HG03175 (cell line): ENCODE data around the gene SMTNL2.
A peak's percentile ranks its signal among the peaks of the same experiment; 100 is the strongest.

Experiments used
- ATAC-seq: cut with Tn5 transposase; IDR thresholded peaks from one replicate; pipeline ENCODE4 v1.9.1; 2021; ENCODE audit warnings: mild to moderate bottlenecking, moderate library complexity; ENCODE audit not compliant: unreplicated experiment

SMTNL2 gene

GRCh38 chr17:4544951-4545216, 39.4 kb upstream of the SMTNL2 start:
- ATAC-seq, result no peak

- ATAC-seq, result no peak
These were observed 38.9 kb upstream of the SMTNL2 start for GRCh38 chr17:4545217-4545951.

GRCh38 chr17:4547118-4547906, 37.0 kb upstream of the SMTNL2 start:
- no peak for ATAC-seq

- no peak for ATAC-seq
These were observed 36.3 kb upstream of the SMTNL2 start for GRCh38 chr17:4548061-4548461.

- no peak for ATAC-seq
These were observed 35.4 kb upstream of the SMTNL2 start for GRCh38 chr17:4548721-4549531.

GRCh38 chr17:4549781-4550533, 34.4 kb upstream of the SMTNL2 start:
- ATAC-seq, result no peak

GRCh38 chr17:4550534-4551039, 33.7 kb upstream of the SMTNL2 start:
- ATAC-seq, result no peak

- ATAC-seq, result no peak
These were observed 33.2 kb upstream of the SMTNL2 start for GRCh38 chr17:4551141-4551540.

- ATAC-seq, result no peak
These were observed 32.4 kb upstream of the SMTNL2 start for GRCh38 chr17:4551796-4552525.

- ATAC-seq, result no peak
These were observed 30.7 kb upstream of the SMTNL2 start for GRCh38 chr17:4553669-4554068.

GRCh38 chr17:4554441-4554996, 29.8 kb upstream of the SMTNL2 start:
- peak; percentile 3 for ATAC-seq

- ATAC-seq, result peak; percentile 86
These were observed 29.1 kb upstream of the SMTNL2 start, which contains the start of gene MYBBP1A for GRCh38 chr17:4554997-4555799. Gene MYBBP1A, minus strand, starts transcription at chr17:4555384. Its CDS starts 60 bp downstream, at chr17:4555324.

GRCh38 chr17:4555873-4556759, 28.2 kb upstream of the SMTNL2 start:
- ATAC-seq, result no peak

GRCh38 chr17:4556996-4557395, 27.3 kb upstream of the SMTNL2 start:
- ATAC-seq, result no peak

- ATAC-seq, result no peak
These were observed 26.5 kb upstream of the SMTNL2 start for GRCh38 chr17:4557626-4558346.

GRCh38 chr17:4558347-4558971, 25.9 kb upstream of the SMTNL2 start:
- ATAC-seq, result no peak
